GM21515 (cell line): ENCODE data around the gene HES7.

ENCODE experiments used
- ATAC-seq: cut with Tn5 transposase; IDR thresholded peaks from one replicate; pipeline ENCODE4 v1.9.1; 2021; ENCODE audit not compliant: unreplicated experiment

HES7 gene

GRCh38 chr17:8075574-8076342 lies 48.1 kb downstream of the HES7 start:
- ATAC-seq, result no peak

GRCh38 chr17:8075081-8075480 lies 48.8 kb downstream of the HES7 start:
- ATAC-seq, result no peak

- ATAC-seq, result no peak
Measured at GRCh38 chr17:8074554-8074953, 49.4 kb downstream of the HES7 start.

GRCh38 chr17:8073627-8074484 lies 50.0 kb downstream of the HES7 start:
- no peak for ATAC-seq

GRCh38 chr17:8072729-8073461 lies 51.0 kb downstream of the HES7 start:
- ATAC-seq, result no peak

- ATAC-seq, result no peak
Measured at GRCh38 chr17:8072341-8072728, 51.6 kb downstream of the HES7 start.

GRCh38 chr17:8071496-8071895 lies 52.4 kb downstream of the HES7 start:
- no peak for ATAC-seq
